Activated CD8-positive, alpha-beta memory T cell treated with anti-CD3 and anti-CD28 coated beads for 4 hours (primary cell): ENCODE measurements around the gene LCN15.

Experiments used
- DNase-seq, 2 donors: peaks; one replicate each; pipeline ENCODE4 v3.0.0-alpha.2; 2020; ENCODE audit warnings: low read depth in 2 of 2

The LCN15 gene

GRCh38 chr9:136740971-136741882 lies 23.1 kb downstream of the LCN15 start:
- no peak for DNase-seq

- no peak for DNase-seq
These were observed 23.8 kb downstream of the LCN15 start for GRCh38 chr9:136740491-136740890.

DNA sequence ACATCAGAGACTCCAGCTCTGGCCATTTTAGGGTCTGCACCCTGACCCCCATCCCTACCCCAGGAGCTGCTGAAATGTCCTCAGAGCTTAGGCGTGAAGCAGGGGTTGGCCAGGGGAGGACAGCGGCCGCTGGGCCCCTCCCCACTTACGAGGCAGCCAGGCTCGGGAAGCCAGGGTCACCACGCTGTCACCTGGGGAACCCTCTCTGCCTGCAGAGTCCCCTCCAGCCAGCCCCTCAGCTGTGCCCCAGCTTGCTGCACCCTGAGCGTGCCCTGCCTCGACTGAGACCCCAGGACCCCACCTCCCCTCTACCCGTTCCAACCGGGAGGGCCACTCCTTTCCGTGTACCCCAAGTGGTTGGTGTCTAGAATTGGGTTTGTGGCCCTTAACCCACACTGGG lies 24.2 kb downstream of the LCN15 start:
- DNase-seq = no peak

GRCh38 chr9:136739509-136739908 lies 24.8 kb downstream of the LCN15 start:
- DNase-seq = no peak

DNA sequence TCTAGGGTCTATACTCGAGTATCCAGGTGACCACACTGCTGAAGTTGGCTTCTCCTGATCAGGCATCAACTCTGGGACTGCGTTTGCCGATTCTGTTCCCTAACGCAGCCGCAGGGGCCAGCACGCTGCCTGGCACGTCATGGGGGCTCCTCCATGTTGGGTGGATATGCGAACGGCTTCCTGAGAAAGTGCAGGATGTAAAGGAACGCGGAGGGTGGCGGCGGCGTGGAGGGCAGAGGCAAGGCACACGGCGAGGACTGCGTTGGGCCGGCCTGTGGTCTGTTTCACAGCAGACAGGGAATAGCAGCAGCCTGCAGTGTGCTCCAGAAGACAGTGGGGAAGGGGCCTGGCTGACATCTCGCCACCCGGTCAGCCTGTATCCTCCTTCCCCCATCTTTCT lies 25.4 kb downstream of the LCN15 start:
- DNase-seq = no peak

- DNase-seq = no peak
These were observed 28.4 kb downstream of the LCN15 start for GRCh38 chr9:136735812-136736480.

- DNase-seq = no peak
These were observed 29.4 kb downstream of the LCN15 start for GRCh38 chr9:136734837-136735496.

GRCh38 chr9:136733611-136734010 lies 30.7 kb downstream of the LCN15 start:
- DNase-seq = no peak

GRCh38 chr9:136732444-136733178 lies 31.7 kb downstream of the LCN15 start:
- DNase-seq = no peak

- DNase-seq = no peak
These were observed 34.4 kb downstream of the LCN15 start for GRCh38 chr9:136729926-136730325.

DNA sequence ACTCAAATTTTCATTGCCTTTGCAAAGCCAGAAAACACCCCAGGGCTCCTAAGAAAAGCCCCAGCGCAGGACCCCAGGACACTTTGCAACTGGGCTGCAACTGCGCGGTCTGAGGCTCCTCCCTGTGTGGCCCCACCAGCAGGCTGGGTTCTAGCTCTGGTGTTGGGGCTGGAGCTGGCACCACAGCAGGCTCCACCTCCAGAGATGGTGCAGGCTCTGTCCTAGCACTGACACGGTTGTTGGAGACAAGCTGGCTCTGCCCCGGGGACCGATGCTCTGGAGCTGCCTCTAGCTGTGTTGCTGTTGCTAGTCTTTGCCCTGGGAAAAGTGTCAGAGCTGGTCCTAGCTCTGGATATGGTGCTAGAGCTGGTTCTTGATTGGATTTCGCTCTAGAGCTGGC lies 35.2 kb downstream of the LCN15 start:
- DNase-seq = no peak

DNA sequence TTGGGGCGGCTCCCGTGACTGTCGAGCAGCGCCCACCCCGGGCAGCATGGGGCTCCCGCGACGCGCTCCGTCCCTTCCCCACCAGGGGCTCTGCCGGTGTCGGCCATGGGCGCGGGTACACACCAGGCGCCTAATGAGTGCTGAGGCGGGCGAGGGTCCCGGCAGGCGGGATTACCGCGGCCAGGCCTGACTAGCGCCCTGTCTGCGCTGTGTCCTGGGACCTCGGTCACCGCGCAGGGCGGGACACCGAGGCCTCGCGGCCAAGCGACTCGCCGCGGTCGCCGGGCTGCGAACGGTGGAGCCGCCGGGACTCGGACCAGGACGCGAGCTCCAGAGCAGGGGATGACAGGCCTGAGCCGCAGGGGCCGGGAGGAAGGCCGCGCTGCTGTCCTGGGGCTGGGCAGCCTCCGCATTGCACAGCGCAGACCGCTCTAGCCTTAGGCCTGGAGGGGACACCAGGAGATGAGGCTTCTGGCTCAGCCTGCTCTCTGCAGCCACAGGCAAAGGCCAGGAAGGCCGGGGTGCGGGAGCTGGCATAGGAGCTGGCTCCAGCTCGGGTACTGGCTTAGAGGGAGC lies 35.7 kb downstream of the LCN15 start:
- no peak for DNase-seq

- peak; percentile 81 to 83 for DNase-seq
These were observed 36.2 kb downstream of the LCN15 start for GRCh38 chr9:136728080-136728547.

DNA sequence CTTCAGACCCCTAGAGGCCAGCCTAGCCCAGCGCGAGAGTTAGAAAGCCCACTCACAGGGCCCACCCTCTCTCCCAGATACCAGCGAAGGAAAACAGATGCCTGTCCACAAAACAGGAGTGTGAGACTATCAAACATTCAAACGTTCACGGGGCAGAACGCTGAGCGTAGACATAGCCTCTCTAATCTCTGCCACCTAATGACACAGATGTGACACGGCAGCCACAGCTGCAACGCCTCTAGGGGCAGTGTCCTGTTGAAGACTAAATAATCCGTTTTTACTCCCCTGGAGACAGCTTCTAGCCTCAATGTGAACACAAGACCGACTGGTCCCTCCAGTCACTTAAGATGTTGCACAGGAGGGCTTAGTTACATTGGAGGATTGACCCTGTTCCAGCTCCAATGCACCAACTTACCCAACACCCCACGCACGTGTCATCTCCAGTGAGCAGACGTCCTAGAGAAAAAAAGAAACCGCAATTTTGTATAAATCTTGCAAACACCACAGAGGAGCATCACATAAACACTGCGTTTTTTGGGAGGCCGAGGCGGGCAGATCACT lies 37.6 kb downstream of the LCN15 start:
- no peak for DNase-seq

DNA sequence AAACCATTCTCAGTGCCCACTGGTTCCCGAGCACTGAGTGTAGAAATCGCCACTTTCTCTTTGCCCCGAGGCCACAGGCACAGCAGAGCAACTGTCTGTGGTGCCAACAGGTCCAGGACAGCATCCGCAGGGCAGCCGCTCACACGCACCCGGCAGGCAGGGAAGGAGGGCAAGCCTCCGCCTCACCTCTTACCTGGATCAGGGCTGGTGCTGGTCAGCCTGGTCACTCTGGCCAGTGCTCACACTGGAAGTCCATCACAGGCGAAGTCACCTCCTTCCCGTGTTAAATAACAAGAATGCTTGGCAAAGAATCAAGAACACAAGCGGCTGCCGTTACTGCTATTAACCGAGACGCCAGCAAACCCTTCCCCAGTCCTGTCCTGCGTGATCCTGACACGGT lies 38.2 kb downstream of the LCN15 start:
- DNase-seq = no peak

DNA sequence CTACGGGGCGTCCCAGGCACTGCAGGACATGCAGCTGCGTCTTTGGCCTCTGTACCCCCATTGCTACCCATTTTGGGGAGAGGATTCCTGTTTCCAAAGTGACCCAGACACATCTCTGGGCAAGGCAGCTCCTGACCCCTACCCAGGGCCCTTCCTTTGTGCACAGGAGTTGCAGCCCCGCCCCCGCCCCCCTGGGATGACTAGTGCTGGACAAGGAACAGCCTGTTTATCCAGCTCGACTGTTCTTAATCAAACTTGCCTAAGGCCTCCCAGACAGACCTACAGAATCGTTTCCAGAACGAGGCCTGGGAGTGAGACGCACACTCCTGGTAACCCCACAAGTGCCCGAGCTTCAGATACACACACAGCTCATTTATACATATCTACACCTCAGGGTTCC lies 38.7 kb downstream of the LCN15 start:
- no peak for DNase-seq

DNA sequence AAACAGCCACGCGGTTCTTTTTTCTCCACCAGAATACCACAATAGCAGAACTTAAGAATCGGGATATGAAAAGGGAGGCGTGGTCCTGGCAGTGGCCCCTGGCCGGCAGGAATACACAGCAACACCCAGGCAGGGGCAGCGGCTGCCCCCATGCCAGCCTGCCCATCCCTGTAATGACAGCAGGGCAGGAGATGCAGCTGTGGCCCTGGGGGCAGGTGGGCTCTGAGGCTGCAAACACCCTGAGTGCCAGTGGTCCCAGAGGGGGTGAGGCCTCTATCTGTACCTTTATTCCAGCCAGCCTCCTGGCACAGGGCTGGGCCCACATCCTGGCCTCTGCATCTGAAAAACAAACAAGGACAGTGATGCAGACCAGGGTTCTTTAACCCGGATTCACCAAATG lies 39.5 kb downstream of the LCN15 start:
- DNase-seq = no peak

DNA sequence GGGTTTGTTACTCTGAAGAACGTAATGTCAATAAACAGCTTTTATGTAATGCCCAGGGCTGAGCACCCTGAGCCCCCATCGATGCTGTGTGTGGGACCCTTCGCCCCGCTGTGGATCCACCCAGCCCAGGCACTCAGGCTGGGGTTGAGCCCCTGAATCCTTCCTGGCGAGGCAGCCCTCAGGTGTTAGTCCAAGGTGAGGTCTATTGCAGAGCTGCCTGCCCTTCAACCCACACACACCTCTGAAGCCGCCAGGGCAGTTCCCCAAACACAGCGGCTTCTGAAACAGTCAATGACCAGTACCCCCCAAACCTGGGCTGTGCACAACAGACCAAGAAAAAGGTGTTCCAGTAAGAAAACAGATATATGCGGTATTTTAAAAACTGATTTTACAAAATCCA lies 40.3 kb downstream of the LCN15 start:
- no peak for DNase-seq

DNA sequence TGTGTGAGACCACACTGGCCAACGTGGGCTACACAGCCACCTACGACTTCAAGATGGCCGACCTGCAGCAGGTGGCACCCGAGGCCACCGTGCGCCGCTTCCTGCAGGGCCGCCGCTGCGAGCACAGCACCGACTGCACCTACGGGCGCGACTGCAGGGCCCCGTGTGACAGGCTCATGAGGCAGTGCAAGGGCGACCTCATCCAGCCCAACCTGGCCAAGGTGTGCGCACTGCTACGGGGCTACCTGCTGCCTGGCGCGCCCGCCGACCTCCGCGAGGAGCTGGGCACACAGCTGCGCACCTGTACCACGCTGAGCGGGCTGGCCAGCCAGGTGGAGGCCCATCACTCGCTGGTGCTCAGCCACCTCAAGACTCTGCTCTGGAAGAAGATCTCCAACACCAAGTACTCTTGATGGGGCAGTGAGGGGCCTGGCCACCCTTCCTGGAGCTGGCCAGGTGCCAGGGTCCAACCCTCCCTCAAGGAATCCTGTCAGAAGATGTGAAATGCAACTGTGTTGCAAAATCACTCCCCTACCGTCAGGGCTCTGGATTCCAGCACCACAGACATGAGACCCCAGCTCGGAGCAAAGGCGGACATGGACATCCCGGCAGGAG lies 40.8 kb downstream of the LCN15 start:
- no peak for DNase-seq

- DNase-seq = no peak
These were observed 41.4 kb downstream of the LCN15 start for GRCh38 chr9:136722969-136723356.
